SH-SY5Y (cell line): ENCODE measurements around the gene IL33.

ENCODE experiments used
- GATA2 ChIP-seq: IDR thresholded peaks from 2 replicates; pipeline ENCODE4 v1.6.1; 2011; ENCODE audit warnings: mild to moderate bottlenecking, low read depth, low read length
- GATA3 ChIP-seq: IDR thresholded peaks from 2 replicates; pipeline ENCODE4 v1.6.1; 2011; ENCODE audit warnings: low read depth, mild to moderate bottlenecking, low read length, moderate library complexity

- TF ChIP-seq GATA2 (no peak), GATA3 (no peak)
Measured at GRCh38 chr9:6270896-6271295, 55.3 kb downstream of the IL33 start.
